Measurements from ENCODE around the gene PTPRN. TPM values are rescaled to one million over a fixed set of nuclear protein-coding genes. Genes with fewer than 3 reads are reported as not detected.
A peak's percentile ranks its signal among the peaks of the same experiment; 100 is the strongest.

PTPRN gene
- total RNA-seq, 1 experiment from 2014 or later: not detected

- H3K9ac ChIP-seq (ENCODE audit: low read length): no peak overlapping the region
- H3K36me3 ChIP-seq (ENCODE audit: control insufficient read depth in 1 of 2, insufficient read depth in 2 of 2, low read length in 2 of 2): no peaks in the 10 kb centered on the region
- H3K4me3 ChIP-seq (replicated peaks in 1 of 2; ENCODE audit: low read depth in 1 of 2, low read length in 2 of 2): no peak overlapping the region
- no peak for DNase-seq (ENCODE audit: low read depth, low spot score)
- H3K27ac ChIP-seq (ENCODE audit: low read depth, low read length): peak overlapping the region; percentile 22; the same call in 1 of the 2 replicates
- no peak overlapping the region for H2AFZ ChIP-seq (ENCODE audit: low read depth, low read length, poor library complexity, severe bottlenecking)
- H4K20me1 ChIP-seq (ENCODE audit: insufficient read depth): no peaks in the 10 kb centered on the region
- H3K79me2 ChIP-seq (ENCODE audit: insufficient read depth, low read length): no peaks in the 10 kb centered on the region
- POLR2A ChIA-PET: no interaction called here
- intact Hi-C loops (cut with micrococcal nuclease): no loop called here
- RAD21 ChIA-PET (ENCODE audit: low non-redundant PET in 1 of 2, low total read pairs in 2 of 2, uncharacterized antibody in 2 of 2, unreplicated experiment in 2 of 2): no interaction called here
- ATAC-seq: peak; percentile 66
- H3K4me1 ChIP-seq (ENCODE audit: control insufficient read depth in 1 of 2, insufficient read depth in 2 of 2, low read length in 2 of 2): peaks cover 16 to 18% of the 10 kb centered on the region in 2 experiments
- CTCF ChIA-PET: interaction anchor here (1.7 kb wide), 1 partner anchor 9 kb away, joined by 18 read pairs; no protein-coding TSS in a partner anchor
- H3K27me3 ChIP-seq (ENCODE audit: insufficient read depth, low read length): no peaks in the 10 kb centered on the region
- peak overlapping the region; percentile 18; the same call in 1 of the 2 replicates for H3K4me2 ChIP-seq (ENCODE audit: low read length)
- BruUV-seq (replicated peaks): no TSS peak
- TF ChIP-seq POLR2A (IDR thresholded peaks at IDR 0.05; ENCODE audit: borderline replicate concordance, extremely low read depth, insufficient read depth, insufficient read length) (no peak), EGR1 (IDR thresholded peaks at IDR 0.05; ENCODE audit: low read depth) (no peak), POLR2AphosphoS5 (IDR thresholded peaks at IDR 0.05; ENCODE audit: low read depth, low read length) (no peak)
- H3K9me2 ChIP-seq (ENCODE audit: insufficient read depth): no peaks in the 10 kb centered on the region
- H3K9me3 ChIP-seq (ENCODE audit: control insufficient read depth in 1 of 2, insufficient read depth in 1 of 2, low read depth in 1 of 2, low read length in 2 of 2): no peaks in the 10 kb centered on the region
These were observed 23.2 kb downstream of the PTPRN start for GRCh38 chr2:219285894-219286425.

GRCh38 chr2:219285373-219285735 is 23.8 kb downstream of the PTPRN start:
- H3K4me3 ChIP-seq (replicated peaks in 1 of 2; ENCODE audit: low read depth in 1 of 2, low read length in 2 of 2): no peak overlapping the region
- ChIA-PET POLR2A (no interaction called here), CTCF (no interaction called here), RAD21 (ENCODE audit: low non-redundant PET in 1 of 2, low total read pairs in 2 of 2, uncharacterized antibody in 2 of 2, unreplicated experiment in 2 of 2) (no interaction called here)
- H3K27ac ChIP-seq (ENCODE audit: low read depth, low read length): no peak overlapping the region
- no peaks in the 10 kb centered on the region for H3K36me3 ChIP-seq (ENCODE audit: control insufficient read depth in 1 of 2, insufficient read depth in 2 of 2, low read length in 2 of 2)
- no peaks in the 10 kb centered on the region for H4K20me1 ChIP-seq (ENCODE audit: insufficient read depth)
- H3K9me2 ChIP-seq (ENCODE audit: insufficient read depth): no peaks in the 10 kb centered on the region
- DNase-seq (ENCODE audit: low read depth, low spot score) (no peak), ATAC-seq (no peak)
- no peak for TF ChIP-seq ELF1 (IDR thresholded peaks at IDR 0.05; ENCODE audit: borderline replicate concordance, low read depth)
- TF ChIP-seq YY1 (IDR thresholded peaks at IDR 0.05; ENCODE audit: extremely low read depth, insufficient replicate concordance, low read depth, low read length): no peak
- TF ChIP-seq ATF3 (IDR thresholded peaks at IDR 0.05): no peak
- no peak for TF ChIP-seq POLR2A (IDR thresholded peaks at IDR 0.05; ENCODE audit: borderline replicate concordance, extremely low read depth, insufficient read depth, insufficient read length)
- no peak for TF ChIP-seq JUND (IDR thresholded peaks at IDR 0.05)
- TF ChIP-seq CEBPB (IDR thresholded peaks at IDR 0.05; ENCODE audit: low read depth): no peak
- no peak for TF ChIP-seq POLR2AphosphoS5 (IDR thresholded peaks at IDR 0.05; ENCODE audit: low read depth, low read length)
- TF ChIP-seq REST (IDR thresholded peaks at IDR 0.05; ENCODE audit: low read depth): no peak
- no peak for TF ChIP-seq EZH2 (IDR thresholded peaks at IDR 0.05)
- TF ChIP-seq EGR1 (IDR thresholded peaks at IDR 0.05; ENCODE audit: low read depth): no peak
- intact Hi-C loops (cut with micrococcal nuclease): no loop called here
- no TSS peak for BruUV-seq (replicated peaks)
- H3K4me1 ChIP-seq (ENCODE audit: control insufficient read depth in 1 of 2, insufficient read depth in 2 of 2, low read length in 2 of 2): peaks cover 16 to 21% of the 10 kb centered on the region in 2 experiments
- no peak overlapping the region for H3K4me2 ChIP-seq (ENCODE audit: low read length)
- H3K9me3 ChIP-seq (ENCODE audit: control insufficient read depth in 1 of 2, insufficient read depth in 1 of 2, low read depth in 1 of 2, low read length in 2 of 2): no peaks in the 10 kb centered on the region
- H3K79me2 ChIP-seq (ENCODE audit: insufficient read depth, low read length): no peaks in the 10 kb centered on the region
- H2AFZ ChIP-seq (ENCODE audit: low read depth, low read length, poor library complexity, severe bottlenecking): no peak overlapping the region
- no peaks in the 10 kb centered on the region for H3K27me3 ChIP-seq (ENCODE audit: insufficient read depth, low read length)
- H3K9ac ChIP-seq (ENCODE audit: low read length): no peak overlapping the region

Data from HCT116 (cell line).